ENCODE data around the gene GPHN. TPM values are rescaled to one million over a fixed set of nuclear protein-coding genes. Genes with fewer than 3 reads are reported as not detected.

The GPHN gene
- total RNA-seq, 1 donor from 2014 or later: 24.4 TPM

- DNase-seq (ENCODE audit: low spot score) (no peak), ATAC-seq (no peak)
- intact Hi-C loops (cut with DNase I): loop anchor here (10.0 kb wide), 1 partner anchor 118 kb away; no protein-coding TSS in a partner anchor
Observed at GRCh38 chr14:67166450-67166853, 658.5 kb downstream of the GPHN start.

DNA sequence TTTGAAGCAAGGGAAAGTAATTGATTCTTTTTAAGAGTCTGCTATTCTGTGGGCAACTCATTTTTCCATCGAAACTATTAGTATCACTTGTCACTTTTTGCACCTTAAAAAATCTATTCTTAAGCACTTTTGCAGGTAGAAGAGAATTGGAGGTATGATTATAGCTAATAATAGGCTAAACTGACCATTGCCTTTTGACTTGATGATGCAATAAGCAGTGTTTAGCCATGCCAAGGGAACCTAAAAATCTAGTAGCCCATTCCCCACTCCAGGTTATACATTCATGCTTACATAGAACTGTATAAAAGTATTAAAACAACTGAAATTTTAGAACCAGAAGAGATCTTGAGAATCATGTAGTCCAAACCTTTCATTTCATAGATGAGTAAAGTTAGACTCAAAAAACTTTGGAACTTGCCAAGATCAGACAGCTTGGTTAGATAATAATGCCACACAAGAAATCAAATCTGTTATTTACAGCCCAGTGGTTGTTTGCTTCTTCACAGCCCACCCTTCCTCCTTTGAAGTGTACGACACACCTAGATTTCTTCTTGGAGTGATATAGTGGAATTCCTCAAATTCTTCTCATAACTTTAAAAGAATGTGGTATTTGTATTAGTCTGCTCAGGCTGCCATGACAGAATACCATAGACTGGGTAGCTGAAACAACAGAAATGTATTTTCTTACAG lies 659.6 kb downstream of the GPHN start:
- intact Hi-C loops (cut with DNase I): loop anchor here (10.0 kb wide), 1 partner anchor 117 kb away; no protein-coding TSS in a partner anchor
- no peak for DNase-seq (ENCODE audit: low spot score)
- no peak for ATAC-seq

GRCh38 chr14:67168110-67168441 lies 660.1 kb downstream of the GPHN start:
- ATAC-seq (no peak), DNase-seq (ENCODE audit: low spot score) (no peak)
- intact Hi-C loops (cut with DNase I): loop anchor here (10.0 kb wide), 1 partner anchor 117 kb away; no protein-coding TSS in a partner anchor

DNA sequence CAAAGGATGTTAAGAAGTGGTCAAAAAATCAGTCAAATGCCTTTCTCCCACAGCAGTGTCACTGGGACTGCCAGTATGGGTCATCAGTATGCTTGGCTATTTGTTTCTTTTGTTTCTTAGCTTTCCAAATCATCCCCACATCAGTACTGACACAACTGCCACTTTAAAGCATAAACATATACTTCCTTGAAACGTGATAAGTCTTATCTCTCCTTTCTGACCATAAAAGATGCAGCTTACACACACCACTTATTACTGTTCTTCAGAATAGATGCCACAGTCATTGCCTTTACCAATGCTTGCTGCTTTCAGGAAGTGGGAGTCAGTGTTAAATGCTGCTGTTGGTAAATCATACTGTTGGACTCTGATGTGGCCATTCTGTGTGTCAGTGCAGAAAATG lies 662.7 kb downstream of the GPHN start:
- ATAC-seq: no peak
- DNase-seq (ENCODE audit: low spot score): no peak
- intact Hi-C loops (cut with DNase I): no loop called here

DNA sequence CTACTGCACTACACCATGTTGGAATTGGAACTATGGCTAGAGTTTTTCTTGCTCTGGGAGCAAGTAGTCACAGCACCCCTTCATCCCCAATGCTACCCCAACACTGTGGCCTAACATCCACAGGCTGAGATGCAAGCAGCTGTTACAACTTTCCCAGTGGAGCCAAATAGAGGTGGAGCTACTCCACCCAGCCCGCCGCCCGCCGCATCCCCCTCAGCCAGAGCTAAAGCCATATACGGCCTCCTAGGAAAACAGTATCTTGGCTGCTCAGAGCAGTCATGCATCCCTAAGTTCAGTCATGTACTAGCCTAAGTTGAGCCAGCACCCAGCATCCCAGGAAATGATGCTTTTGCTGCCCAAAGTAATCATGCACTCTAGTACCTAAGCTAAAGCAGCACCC lies 664.1 kb downstream of the GPHN start:
- intact Hi-C loops (cut with DNase I): no loop called here
- ATAC-seq: no peak

DNA sequence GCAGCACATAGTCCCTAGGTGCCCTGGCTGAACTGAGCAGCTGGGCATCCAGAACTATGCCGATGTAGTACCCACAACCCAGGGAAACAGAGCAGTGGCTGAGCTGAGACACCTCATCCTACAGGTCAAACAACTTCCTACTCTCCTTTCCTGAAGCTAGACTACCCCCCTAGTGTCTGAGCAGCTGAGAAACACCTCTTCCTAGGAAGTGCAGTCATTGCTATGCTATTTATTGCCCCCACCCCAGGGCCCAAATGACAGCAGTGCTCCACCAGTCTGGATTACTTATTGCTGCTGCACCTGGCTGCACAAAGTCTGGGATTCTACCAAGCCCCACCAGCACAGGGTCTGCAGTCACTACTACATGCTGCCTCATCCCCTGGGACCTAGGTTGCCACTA lies 664.6 kb downstream of the GPHN start:
- ATAC-seq (no peak), DNase-seq (ENCODE audit: low spot score) (no peak)
- intact Hi-C loops (cut with DNase I): no loop called here

More for the DNA sequence above, 664.1 kb downstream of the GPHN start:
- no peak for DNase-seq (ENCODE audit: low spot score)

DNA sequence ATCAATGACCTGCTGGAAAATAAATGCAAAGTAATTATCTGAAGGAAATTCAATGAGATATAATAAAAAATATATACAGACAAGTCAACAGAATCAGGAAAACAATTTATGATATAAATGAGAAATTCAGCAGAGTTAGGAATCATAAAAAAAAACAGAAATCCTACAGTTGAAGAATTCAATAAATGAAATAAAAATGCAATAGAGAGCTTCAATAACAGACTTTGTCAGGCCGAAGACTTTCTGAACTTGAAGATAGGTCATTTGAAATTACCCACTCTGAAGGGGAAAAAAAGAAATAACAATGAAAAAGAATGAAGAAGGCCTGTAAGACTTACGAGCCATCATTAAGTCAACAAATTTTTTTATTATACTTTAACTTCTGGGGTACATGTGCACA lies 665.8 kb downstream of the GPHN start:
- DNase-seq (ENCODE audit: low spot score): no peak
- no peak for ATAC-seq
- intact Hi-C loops (cut with DNase I): no loop called here

- DNase-seq (ENCODE audit: low spot score) (no peak), ATAC-seq (no peak)
- intact Hi-C loops (cut with DNase I): no loop called here
Observed at GRCh38 chr14:67186172-67186768, 678.3 kb downstream of the GPHN start.

GRCh38 chr14:67186789-67187584 lies 679.0 kb downstream of the GPHN start:
- ATAC-seq (no peak), DNase-seq (ENCODE audit: low spot score) (no peak)
- intact Hi-C loops (cut with DNase I): no loop called here

DNA sequence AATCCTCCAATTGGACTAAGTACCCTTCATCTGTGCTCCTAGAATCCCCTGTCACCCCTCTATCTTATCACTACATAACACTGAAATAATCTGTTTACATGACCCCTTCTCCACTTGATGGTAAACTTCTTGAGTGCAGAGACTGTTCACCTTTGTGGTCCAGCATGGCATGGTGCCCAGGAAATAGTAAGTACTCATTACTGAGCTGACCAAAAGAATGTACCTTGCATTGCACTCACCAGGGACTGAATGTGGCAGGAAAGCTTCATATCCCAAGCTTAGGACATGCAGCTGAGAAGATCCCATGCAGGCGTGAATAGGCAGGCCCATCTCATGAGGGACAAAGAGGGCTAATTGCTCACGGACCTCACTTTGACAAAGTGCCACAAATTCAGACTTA lies 679.9 kb downstream of the GPHN start:
- DNase-seq (ENCODE audit: low spot score) (no peak), ATAC-seq (no peak)
- intact Hi-C loops (cut with DNase I): no loop called here

- intact Hi-C loops (cut with DNase I): no loop called here
- ATAC-seq (no peak), DNase-seq (ENCODE audit: low spot score) (no peak)
Observed at GRCh38 chr14:67188326-67188725, 680.4 kb downstream of the GPHN start.

DNA sequence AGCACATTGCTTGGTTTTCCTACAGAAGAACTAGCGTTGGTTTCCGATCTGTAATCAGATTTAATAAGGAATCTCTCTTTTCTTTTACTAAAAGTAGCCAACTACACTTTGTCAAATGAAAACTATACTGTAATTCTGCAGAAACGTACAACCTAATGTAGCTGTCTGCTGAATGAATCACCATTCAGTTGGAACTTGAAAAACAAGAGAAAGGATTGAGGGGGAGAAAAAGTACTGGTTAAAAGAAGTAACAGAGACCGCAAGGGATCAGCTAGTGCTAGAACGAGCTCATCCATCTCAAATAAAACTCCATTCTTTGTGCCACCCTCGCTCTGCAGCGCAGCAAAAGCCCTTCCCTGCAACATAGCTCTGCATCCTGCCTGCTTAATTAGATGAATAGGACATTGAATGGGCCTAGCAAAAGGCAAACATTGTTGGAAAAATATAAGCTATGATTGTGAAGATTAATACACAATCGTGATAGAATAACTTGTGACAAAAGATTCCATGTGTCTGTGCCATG lies 683.9 kb downstream of the GPHN start:
- intact Hi-C loops (cut with DNase I): no loop called here
- no peak for ATAC-seq

DNA sequence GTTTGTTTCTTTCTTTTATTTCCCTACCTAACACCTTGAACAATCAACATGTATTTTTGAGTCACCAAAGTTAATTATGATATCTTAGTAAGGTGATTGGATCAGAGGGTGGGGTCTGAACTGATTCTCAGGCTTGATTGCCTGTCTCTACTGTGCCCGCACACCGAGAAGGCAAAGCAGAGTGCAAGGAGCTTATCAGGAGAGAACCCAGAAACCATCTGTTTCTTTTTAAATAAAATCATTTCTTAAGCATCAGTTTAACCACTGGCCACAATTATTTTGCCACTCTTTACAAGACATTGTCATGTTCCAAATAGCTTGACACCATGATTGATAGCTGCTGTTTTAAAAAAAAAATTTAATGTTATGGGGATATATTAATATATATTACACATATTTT lies 684.4 kb downstream of the GPHN start:
- ATAC-seq (no peak), DNase-seq (ENCODE audit: low spot score) (no peak)
- intact Hi-C loops (cut with DNase I): no loop called here

More for the DNA sequence above, 683.9 kb downstream of the GPHN start:
- no peak for DNase-seq (ENCODE audit: low spot score)

- no peak for ATAC-seq
Observed at GRCh38 chr14:67195279-67195678, 687.3 kb downstream of the GPHN start.

GRCh38 chr14:67199016-67199415 lies 691.1 kb downstream of the GPHN start:
- ATAC-seq (no peak), DNase-seq (ENCODE audit: low spot score) (no peak)
- intact Hi-C loops (cut with DNase I): no loop called here

More at GRCh38 chr14:67195279-67195678, 687.3 kb downstream of the GPHN start:
- intact Hi-C loops (cut with DNase I): no loop called here
- DNase-seq (ENCODE audit: low spot score): no peak

GRCh38 chr14:67207810-67208209 lies 699.9 kb downstream of the GPHN start:
- no peak for ATAC-seq
- intact Hi-C loops (cut with DNase I): no loop called here
- no peak for DNase-seq (ENCODE audit: low spot score)

GRCh38 chr14:67218126-67218525 lies 710.2 kb downstream of the GPHN start:
- ATAC-seq: no peak
- intact Hi-C loops (cut with DNase I): no loop called here

DNA sequence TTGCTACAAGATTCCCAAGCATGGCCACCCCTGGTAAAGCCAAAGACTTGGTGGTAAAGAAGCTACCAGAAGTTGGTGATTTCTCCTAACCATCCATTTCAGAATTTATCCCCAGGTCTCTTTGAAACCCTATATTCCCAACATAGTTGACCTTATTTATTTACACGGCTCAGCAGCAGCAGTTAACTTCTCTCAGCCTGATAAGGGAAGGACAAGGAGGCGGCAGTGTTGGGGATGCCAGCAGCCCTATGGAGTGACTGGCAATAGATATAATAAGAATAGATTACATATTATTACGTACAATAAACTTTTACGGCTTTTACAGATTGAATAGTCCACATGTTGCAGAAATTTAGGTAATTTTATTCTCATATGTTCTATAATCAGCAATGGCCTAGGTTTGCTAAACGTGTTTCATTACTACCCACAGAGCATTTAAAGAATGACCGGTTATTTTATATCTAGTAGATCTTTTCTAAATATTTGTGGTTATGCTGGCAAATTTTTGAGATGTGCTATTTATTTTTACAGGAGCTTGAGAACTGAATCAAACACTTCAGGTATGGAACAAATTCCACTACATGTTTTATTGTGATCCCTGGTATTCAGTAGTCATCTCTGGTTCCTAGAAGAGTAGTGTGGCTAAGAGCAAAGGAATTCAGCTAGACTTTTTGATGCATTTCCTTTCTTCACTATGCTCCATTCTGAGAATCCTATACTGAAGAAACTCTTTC lies 713.5 kb downstream of the GPHN start:
- ATAC-seq (no peak), DNase-seq (ENCODE audit: low spot score) (no peak)
- intact Hi-C loops (cut with DNase I): no loop called here

More at GRCh38 chr14:67218126-67218525, 710.2 kb downstream of the GPHN start:
- no peak for DNase-seq (ENCODE audit: low spot score)

DNA sequence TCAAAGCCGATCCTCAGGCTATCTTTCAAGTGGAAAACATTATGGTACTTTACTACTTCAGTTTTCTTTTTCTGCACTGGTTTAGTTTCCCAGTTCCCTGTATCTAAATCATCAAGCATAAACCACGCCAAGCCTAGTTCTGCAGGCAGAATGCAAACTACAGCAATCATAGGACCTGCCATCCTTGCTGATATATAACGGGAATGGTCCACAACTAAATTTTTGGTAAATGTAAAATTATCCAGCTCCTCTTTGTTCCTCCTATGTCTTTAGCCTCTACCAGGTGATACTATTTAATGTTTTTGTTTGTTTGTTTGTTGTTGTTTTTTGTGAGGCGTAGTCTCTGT lies 714.0 kb downstream of the GPHN start:
- ATAC-seq (no peak), DNase-seq (ENCODE audit: low spot score) (no peak)
- intact Hi-C loops (cut with DNase I): no loop called here

Measured in sciatic nerve (tissue), 2 donors.